HG03432 (cell line): ENCODE results near the gene MARCHF9.
"Not testable (repeated sequence)": the region's sequence is repeated elsewhere in the genome, so short reads cannot be mapped to it uniquely, and the experiment has no call there.

Experiments
- ATAC-seq: cut with Tn5 transposase; IDR thresholded peaks from one replicate; pipeline ENCODE4 v1.9.1; 2021; ENCODE audit warnings: mild to moderate bottlenecking, moderate library complexity; ENCODE audit not compliant: unreplicated experiment

MARCHF9 gene, protein sequence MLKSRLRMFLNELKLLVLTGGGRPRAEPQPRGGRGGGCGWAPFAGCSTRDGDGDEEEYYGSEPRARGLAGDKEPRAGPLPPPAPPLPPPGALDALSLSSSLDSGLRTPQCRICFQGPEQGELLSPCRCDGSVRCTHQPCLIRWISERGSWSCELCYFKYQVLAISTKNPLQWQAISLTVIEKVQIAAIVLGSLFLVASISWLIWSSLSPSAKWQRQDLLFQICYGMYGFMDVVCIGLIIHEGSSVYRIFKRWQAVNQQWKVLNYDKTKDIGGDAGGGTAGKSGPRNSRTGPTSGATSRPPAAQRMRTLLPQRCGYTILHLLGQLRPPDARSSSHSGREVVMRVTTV

DNA sequence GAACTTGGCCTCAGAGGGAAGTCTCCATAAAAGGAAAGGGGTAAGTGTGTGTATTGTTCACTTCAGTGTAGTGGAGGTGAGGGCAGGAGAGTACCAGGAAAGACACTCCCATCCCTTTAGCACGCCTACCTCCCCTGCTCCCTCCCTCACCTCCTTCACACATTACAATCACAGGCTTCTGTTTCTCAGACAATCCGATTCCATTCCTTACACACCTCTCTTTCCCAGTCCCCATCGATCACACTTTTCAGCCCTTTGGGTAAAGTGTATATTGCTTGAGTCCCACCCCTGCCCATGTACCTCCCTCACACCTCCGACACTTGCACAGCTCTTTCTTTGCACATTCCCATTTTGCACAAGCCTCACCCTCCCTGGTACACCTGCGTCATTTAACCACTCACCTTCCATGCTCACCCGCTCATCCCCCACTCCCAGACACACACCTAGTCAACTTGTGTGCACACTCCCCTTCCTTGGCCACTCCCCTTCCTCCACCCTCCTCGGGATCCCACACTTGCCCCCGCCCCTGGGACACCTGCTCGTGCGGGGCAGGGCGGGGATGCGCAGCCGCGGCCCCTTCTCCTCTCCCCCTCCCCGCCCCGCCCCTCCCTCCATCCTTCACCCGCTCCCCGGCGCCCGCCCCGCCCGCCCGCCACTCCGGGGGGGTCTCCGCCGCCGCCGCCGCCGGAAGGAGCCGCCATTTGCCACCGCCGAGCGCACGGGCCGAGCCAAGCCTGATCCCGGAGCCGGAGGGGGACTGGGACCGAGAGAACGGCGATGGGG, at the start of gene MARCHF9:
MARCHF9 (plus strand) TSS at position 693 of the 783 bp plus-strand sequence. CDS start 426 bp downstream, outside the sequence.
- ATAC-seq: peak; percentile 44

DNA sequence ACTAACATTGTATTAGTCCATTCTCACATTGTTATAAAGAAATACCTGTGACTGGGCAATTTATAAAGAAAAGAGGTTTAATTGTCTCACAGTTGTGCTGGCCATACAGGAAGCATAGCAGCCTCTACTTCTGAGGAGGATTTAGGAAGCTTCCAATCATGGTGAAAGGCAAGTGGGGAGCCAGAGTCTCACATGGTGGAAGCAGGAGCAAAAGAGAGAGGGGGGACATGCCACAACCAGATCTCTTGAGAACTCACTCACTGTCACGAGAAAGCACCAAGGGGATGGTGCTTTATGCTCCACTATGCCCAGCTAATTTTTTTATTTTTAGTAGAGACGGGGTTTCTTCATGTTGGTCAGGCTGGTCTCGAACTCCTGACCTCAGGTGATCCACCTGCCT, 47.7 kb upstream of the MARCHF9 start:
- ATAC-seq: no peak

DNA sequence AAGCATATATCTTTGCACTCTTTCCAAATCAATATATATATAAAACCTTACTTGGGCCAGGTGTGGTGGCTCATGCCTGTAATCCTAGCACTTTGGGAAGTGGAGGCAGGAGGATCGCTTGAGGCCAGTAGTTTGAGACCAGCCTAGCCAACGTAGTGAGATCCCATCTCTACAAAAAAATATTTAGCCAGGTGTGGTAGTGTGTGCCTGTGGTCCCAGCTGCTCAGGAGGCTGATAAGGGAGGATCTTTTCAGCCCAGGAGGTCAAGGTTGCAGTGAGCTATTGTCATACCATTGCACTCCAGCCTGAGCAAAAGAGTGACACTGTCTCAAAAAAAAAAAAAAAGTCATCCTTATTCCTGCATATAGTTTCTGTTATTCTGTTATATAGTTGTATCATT, 46.6 kb upstream of the MARCHF9 start:
- no peak for ATAC-seq

DNA sequence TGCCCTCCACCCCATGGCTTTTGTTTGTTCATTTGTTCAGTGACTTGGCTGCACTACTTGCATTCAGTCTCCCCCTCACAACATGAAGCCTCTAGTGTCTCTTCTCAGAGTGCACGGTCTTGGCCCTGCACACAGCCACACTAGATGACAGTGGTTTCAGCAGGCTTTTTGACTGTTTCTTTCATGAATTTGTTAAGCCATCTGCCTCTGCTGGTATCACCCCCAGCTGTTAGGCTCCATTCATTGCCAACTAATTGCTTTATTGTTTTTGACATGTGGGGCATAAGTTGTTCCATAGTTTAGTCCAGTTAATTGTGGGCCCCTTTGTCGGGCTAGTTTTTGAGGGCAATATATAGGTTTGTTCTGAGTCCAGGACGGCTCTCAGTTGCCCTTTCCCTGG, 42.2 kb upstream of the MARCHF9 start:
- ATAC-seq: no peak

DNA sequence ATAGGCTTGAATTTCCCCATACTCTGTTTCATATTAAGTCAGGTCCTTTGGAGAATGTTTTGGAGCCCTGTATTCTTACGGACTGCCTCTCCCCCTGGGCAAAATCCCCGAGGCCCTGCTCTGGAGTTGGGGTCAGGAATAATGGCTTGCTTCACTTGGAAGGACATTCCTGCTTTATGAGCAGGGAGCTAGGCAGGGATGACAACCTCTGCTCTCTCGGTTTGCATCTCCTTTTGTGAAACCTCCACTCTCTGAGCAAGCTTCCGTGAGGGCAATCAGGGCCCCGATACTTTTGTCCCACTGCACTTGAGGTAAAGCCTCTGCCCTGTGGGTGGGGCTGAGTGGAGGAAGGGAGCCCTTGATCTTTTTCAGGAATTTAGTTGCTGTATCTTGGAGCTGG, 41.7 kb upstream of the MARCHF9 start:
- no peak for ATAC-seq

DNA sequence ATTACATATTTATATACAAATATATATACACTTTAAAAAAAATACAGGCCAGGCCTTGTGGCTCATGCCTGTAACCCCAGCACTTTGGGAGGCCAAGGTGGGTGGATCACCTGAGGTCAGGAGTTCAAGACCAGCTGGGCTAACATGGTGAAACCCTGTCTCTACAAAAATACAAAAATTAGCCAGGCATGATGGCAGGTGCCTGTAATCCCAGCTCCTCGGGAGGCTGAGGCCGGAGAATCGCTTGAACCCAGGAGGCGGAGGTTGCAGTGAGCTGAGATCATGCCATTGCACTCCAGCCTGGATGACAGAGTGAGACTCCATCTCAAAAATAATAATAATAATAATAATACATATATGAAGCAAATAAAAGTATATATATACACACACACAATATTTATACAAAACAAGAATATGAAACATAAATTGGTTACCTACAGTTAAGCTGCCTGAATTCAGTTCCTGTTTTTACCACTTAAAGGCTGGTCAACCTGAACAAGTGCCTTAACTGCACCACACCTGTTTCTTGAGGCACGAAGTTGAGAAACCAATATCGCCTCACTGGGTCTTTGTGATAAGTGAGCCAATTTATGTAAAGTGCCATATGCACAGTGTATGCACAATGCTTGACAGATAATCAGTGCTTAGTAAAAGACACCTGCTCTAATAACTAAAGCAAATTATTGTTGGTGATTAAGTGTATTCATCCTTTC, 39.7 kb upstream of the MARCHF9 start:
- not testable (repeated sequence) for ATAC-seq

DNA sequence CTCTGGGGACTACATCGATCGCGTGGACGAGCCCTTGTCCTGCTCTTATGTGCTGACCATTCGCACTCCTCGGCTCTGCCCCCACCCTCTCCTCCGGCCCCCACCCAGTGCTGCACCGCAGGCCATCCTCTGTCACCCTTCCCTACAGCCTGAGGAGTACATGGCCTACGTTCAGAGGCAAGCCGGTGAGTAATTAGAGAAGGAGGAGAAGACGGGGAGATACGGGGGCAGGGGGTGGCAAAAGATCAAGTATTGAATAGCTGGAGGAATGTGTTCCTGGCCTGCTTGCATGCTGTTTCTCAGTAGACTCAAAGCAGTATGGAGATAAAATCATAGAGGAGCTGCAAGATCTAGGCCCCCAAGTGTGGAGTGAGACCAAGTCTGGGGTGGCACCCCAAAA, 39.1 kb upstream of the MARCHF9 start:
- no peak for ATAC-seq

DNA sequence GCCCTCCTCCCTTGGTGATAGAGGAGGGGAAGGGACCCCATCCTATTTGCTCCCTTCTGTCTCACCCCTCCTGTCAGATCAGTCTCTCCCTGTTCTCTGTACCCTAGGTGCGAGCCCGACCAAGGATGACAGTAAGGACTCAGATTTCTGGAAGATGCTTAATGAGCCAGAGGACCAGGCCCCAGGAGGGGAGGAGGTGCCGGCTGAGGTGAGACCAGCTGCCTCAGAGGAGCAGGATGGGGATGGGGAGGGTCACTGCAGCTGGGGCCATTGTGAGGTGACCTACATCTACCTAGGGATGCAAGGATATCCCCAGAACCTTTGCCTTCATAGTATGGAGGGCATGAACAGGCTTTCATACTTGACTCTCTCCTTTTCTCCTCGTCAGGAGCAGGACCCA, 38.6 kb upstream of the MARCHF9 start:
- ATAC-seq: no peak

DNA sequence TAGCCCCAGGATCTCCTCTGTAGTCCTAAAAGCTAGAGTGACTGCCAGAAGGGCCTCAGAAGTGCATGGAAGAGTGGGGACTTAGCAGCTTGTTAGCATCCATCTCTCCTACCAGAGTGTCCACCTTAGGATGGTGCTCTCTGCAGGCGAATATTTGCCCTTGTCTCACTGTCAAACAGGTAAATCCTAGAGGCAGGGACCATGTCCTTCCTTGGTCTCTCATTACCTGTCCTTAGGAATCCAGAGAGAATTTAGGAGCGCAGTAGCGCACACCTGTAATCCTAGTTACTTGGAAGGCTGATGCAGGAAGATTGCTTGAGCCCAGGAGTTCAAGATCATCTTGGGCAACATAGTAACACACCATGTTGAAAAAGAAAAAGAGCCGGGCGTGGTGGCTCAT, 37.8 kb upstream of the MARCHF9 start:
- no peak for ATAC-seq

DNA sequence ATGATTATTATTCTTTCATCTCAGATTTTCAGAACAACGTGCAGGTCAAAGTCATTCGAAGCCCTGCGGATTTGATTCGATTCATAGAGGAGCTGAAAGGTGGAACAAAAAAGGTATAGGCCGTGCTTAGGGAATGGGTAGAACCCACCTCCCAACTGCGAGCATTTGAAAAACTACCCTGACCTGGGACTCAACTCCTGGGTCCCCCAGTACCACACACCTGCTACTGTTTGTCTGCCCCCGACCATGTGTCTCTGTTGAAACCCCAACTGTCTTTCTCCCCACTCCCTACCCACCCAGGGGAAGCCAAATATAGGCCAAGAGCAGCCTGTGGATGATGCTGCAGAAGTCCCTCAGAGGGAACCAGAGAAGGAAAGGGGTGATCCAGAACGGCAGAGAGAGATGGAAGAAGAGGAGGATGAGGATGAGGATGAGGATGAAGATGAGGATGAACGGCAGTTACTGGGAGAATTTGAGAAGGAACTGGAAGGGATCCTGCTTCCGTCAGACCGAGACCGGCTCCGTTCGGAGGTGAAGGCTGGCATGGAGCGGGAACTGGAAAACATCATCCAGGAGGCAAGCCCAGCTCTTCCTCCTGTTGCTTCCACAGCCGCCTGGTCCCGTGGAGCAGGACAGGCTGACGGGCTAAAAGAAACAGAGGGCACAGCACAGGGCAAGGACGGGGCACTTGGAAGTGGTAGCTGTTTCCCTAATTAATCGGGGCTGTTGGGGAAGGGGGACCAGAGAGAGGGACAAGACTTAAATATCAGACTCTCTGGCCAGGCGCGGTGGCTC, 36.9 kb upstream of the MARCHF9 start:
- ATAC-seq: no peak

DNA sequence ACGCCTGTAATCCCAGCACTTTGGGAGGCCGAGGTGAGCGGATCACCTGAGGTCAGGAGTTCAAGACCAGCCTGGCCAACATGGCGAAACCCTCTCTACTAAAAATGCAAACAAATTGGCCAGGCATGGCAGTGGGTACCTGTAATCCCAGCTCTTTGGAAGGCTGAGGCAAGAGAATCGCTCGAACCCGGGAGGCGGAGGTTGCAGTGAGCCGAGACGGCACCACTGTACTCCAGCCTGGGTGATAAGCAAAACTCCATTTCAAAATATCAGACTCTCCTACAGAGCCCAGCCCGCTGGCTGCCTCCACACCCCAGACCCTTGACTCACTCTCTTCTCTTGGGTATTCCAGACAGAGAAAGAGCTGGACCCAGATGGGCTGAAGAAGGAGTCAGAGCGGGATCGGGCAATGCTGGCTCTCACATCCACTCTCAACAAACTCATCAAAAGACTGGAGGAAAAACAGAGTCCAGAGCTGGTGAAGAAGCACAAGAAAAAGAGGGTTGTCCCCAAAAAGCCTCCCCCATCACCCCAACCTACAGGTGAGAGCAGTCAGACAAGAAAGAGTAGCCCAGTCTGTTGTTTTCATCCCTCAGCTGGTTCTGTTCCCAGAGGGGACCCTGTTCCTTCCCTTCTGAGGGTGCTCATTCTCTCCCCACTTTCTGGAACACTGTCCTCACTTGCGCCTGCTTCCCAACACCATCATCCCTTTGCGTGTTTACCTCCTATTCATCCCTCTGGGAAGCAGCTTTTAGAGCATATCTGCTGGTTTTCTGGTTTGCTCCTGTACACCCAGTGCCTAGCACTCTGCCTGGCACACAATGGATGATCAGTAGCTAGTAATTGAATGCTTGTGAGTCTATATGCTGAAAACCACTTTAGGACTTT, 36.0 kb upstream of the MARCHF9 start:
- ATAC-seq: no peak

DNA sequence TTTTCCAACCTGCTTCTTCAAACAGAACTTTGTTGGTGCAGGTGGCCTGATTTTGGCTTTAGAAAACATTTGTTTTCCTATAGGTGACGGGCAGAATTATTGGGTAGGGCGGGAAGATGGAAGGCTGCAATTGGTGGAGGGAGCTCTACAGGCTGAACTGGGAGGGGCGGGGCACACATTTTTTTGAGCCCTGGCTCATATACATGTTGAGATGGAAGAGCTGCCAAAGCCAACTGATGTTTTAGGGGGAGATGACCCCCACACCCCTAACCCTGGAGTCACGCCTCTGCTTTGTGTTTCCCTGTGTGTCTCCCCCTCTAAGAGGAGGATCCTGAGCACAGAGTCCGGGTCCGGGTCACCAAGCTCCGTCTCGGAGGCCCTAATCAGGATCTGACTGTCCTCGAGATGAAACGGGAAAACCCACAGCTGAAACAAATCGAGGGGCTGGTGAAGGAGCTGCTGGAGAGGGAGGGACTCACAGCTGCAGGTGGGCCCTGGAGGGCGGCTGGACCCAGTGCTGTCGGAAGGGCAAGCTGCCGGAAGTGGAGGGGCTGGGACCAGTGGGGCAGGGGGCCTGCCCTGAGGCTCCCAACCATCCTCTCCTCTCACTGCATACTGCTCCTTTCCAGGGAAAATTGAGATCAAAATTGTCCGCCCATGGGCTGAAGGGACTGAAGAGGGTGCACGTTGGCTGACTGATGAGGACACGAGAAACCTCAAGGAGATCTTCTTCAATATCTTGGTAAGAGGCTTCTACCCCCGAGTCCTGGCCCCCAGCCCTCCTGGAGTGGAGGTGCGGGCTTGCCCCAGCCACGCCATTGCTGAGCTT, 34.9 kb upstream of the MARCHF9 start:
- no peak for ATAC-seq

DNA sequence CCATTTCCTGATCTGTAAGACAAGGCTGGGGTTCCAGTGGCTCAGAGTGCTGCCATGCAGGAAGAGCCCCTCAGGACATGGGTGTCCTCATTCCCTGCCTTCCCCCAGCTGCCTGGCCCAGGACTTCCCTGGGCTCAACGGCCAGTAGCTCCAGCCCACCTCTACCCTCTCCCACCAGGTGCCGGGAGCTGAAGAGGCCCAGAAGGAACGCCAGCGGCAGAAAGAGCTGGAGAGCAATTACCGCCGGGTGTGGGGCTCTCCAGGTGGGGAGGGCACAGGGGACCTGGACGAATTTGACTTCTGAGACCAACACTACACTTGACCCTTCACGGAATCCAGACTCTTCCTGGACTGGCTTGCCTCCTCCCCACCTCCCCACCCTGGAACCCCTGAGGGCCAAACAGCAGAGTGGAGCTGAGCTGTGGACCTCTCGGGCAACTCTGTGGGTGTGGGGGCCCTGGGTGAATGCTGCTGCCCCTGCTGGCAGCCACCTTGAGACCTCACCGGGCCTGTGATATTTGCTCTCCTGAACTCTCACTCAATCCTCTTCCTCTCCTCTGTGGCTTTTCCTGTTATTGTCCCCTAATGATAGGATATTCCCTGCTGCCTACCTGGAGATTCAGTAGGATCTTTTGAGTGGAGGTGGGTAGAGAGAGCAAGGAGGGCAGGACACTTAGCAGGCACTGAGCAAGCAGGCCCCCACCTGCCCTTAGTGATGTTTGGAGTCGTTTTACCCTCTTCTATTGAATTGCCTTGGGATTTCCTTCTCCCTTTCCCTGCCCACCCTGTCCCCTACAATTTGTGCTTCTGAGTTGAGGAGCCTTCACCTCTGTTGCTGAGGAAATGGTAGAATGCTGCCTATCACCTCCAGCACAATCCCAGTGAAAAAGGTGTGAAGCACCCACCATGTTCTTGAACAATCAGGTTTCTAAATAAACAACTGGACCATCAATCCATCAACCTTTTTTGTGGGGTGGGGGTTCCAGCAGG, 34.0 kb upstream of the MARCHF9 start:
- no peak for ATAC-seq

DNA sequence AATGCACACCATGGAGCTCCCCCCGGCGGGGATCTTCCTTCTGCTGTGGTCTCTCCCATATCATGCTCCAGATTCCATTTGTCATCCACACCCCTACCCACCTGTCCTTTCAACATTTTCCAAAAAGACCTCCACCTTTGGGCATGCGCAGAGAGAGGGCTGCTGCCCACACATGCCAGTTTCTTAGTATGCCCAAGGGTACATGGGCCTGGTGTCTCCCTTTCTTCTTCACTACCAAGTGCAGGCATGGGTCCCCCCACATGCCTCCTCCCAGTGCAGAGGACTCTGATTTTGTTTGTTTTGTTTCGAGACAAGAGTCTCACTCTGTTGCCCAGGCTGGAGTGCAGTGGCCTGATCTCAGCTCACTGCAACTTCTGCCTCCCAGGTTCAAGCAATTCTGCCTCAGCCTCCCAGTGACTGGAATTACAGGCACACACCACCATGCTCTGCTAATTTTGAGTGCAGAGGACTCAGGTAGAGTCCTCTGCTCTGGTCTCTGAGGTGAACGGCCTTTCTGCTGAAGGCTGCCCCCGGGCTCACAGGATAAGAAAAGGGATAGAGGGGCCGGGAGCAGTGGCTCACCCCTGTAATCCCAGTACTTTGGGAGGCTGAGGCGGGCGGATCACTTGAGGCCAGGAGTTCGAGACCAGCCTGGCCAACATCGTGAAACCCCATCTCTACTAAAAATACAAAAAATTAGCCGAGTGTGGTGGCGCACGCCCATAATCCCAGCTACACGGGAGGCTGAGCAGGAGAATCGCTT, 32.9 kb upstream of the MARCHF9 start:
- ATAC-seq: not testable (repeated sequence)

DNA sequence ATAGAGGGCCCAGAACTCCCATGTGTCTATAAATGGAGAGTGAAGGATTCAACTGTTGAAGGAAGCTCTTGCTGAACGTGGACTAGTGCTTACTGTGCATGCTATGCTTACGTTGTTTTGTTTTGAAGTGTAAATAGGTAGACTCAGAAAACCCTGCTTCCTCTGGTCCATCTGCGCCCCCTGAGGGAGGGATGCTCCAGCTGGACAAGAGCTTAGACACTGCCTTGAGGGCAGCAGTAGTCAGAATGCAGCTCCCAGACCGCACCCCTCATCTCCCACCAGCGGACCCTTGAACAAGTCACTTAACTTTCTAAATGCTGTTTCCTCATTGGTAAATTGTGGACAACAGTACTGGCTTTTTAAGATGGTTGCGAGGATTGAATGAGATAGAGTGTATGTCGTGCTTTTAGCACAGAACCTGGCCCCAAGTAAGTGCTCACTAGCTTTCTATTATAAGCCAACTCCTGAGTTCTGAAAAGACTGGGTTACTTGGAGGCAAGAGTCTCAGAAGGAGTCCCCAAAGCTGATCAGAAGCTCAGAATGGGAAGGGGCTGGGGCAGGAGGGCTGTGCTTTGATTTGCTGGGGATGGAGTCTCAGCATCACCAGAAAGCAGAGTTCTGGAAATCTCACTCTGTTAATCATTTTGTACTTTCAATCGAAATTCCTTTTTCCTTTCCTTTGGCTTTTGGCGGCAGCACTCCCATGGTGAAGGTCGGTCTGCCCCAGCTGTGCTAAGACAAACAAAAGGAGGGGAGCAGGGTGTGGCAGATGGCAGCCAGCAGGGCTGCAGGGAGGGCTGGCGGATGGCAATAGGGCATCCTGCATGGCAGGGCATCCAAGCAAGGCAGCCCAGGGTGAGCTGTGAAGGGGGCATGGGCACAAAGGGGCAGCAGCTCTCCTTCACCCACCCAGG, 31.9 kb upstream of the MARCHF9 start:
- no peak for ATAC-seq

DNA sequence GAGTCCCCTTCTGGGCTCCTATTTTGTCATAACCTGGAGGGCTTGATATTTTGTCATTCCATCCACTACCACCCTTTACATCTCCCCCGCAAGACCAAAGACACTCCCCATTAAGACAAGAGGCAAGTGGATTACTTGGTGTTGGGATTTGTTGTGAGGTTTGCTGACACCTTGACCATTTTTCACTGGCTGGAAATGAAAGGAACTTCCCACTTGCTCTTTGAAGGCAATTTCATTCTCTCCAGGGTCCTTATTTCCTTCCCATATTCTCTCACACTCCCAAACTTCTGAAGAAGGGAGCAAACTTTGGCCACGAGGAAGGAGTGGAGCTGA, 31.3 kb upstream of the MARCHF9 start:
- no peak for ATAC-seq
